GM12878 (cell line): Measurements from ENCODE around the gene SLC4A5. TPM values are rescaled to one million over a fixed set of nuclear protein-coding genes. Genes with fewer than 3 reads are reported as not detected.

Experiments
- ATAC-seq: fragments of 200-7000 bp; cut with Tn5 transposase; 3 replicates; pipeline ENCODE4 v1.9.1; 2020; ENCODE audit warnings: mild to moderate bottlenecking, moderate library complexity
- BruUV-seq: library from RNA; stranded (reverse); fragments of 400-500 nt; replicated peaks from 2 replicates; lab custom pipeline; 2021; lab: Mats Ljungman, UMichigan
- CTCF ChIA-PET: fragments of 300-600 bp; sonication (Branson Sonifier 250); formaldehyde crosslinking; extraction: SDS; loops from one replicate; lab custom pipeline; 2021; ENCODE audit warnings: inconsistent platforms; lab: Yijun Ruan, JAX
- POLR2A ChIA-PET: fragments of 350-600 bp; formaldehyde crosslinking; extraction: SDS; loops from one replicate; lab custom pipeline; 2021; ENCODE audit warnings: inconsistent platforms; lab: Charles Lee
- RAD21 ChIA-PET: fragments of 300-600 bp; sonication (Branson Sonifier 250); formaldehyde crosslinking; loops from one replicate; lab custom pipeline; 2023; ENCODE audit warnings: antibody characterized with exemption; ENCODE audit not compliant: unreplicated experiment; lab: Charles Lee
- SMC1A ChIA-PET: fragments of 300-600 bp; sonication (Branson Sonifier 250); formaldehyde crosslinking; loops from one replicate; lab custom pipeline; 2023; ENCODE audit not compliant: unreplicated experiment, uncharacterized antibody; lab: Charles Lee
- DNase-seq: peaks from one replicate; pipeline ENCODE4 v3.0.0-alpha.2; 2011; ENCODE audit warnings: low read depth, low spot score
- FAIRE-seq: peaks from 3 replicates; lab custom pipeline; 2011; peaks lifted over from hg19 to GRCh38; lab: Jason Lieb, UNC
- H2AFZ ChIP-seq: 2 replicates; pipeline ENCODE4 v1.6.0; 2011; ENCODE audit warnings: low read depth, low read length, control low read depth; ENCODE audit not compliant: control insufficient read depth
- H3K27ac ChIP-seq: 2 replicates; pipeline ENCODE4 v1.5.1; 2011; ENCODE audit warnings: control low read depth; ENCODE audit not compliant: control insufficient read depth, insufficient read depth
- H3K27me3 ChIP-seq, 2 experiments: replicated peaks in 1 of 2; 2 replicates each; pipeline versions ENCODE4 v1.6.0 to v1.6.1; 2011; ENCODE audit warnings: low read length in 1 of 2; ENCODE audit not compliant: control insufficient read depth in 2 of 2, insufficient read depth in 2 of 2
- H3K36me3 ChIP-seq, 2 experiments: 2 replicates each; pipeline ENCODE4 v1.5.1; 2011; ENCODE audit warnings: low read length in 1 of 2; ENCODE audit not compliant: control insufficient read depth in 2 of 2, insufficient read depth in 2 of 2
- H3K4me1 ChIP-seq: 2 replicates; pipeline ENCODE4 v1.6.1; 2011; ENCODE audit warnings: mild to moderate bottlenecking, low read length, moderate library complexity, mixed read lengths; ENCODE audit not compliant: control insufficient read depth, insufficient read depth
- H3K4me2 ChIP-seq: 2 replicates; pipeline ENCODE4 v1.6.0; 2011; ENCODE audit warnings: control low read depth; ENCODE audit not compliant: control insufficient read depth, insufficient read depth
- H3K4me3 ChIP-seq: fragments of 200-600 bp; sonication (generic); 2 replicates; pipeline ENCODE4 v1.5.1; 2016
- H3K79me2 ChIP-seq: 2 replicates; pipeline ENCODE4 v1.6.0; 2011; ENCODE audit warnings: low read length; ENCODE audit not compliant: control insufficient read depth, insufficient read depth
- H3K9ac ChIP-seq: 2 replicates; pipeline ENCODE4 v1.8.0; 2011; ENCODE audit warnings: low read length, control low read depth, mixed read lengths; ENCODE audit not compliant: control insufficient read depth, insufficient read depth
- H3K9me3 ChIP-seq: replicated peaks from 3 replicates; pipeline ENCODE4 v1.5.1; 2011; ENCODE audit warnings: mild to moderate bottlenecking, low read length; ENCODE audit not compliant: control insufficient read depth, insufficient read depth
- H4K20me1 ChIP-seq: 2 replicates; pipeline ENCODE4 v1.6.0; 2011; ENCODE audit not compliant: control insufficient read depth, insufficient read depth
- BACH1 ChIP-seq: fragments of 450-650 bp; IDR thresholded peaks from 2 replicates; pipeline ENCODE4 v1.6.1; 2017; ENCODE audit warnings: mild to moderate bottlenecking, borderline replicate concordance
- BMI1 ChIP-seq: fragments of 450-650 bp; IDR thresholded peaks from 2 replicates; pipeline ENCODE4 v1.6.1; 2016; ENCODE audit warnings: mild to moderate bottlenecking, moderate library complexity, borderline replicate concordance
- CREM ChIP-seq: IDR thresholded peaks from 2 replicates; pipeline ENCODE4 v1.6.1; 2014; ENCODE audit warnings: antibody characterized with exemption, low read depth
- HDAC2 ChIP-seq: fragments of 200-600 bp; sonication (generic); IDR thresholded peaks from 2 replicates; pipeline ENCODE4 v1.6.1; 2017
- MEF2A ChIP-seq: IDR thresholded peaks from 2 replicates; pipeline ENCODE4 v1.6.1; 2011; ENCODE audit warnings: low read depth, mild to moderate bottlenecking, low read length, moderate library complexity; ENCODE audit not compliant: insufficient read depth
- MYC ChIP-seq: IDR thresholded peaks from 2 replicates; pipeline ENCODE4 v1.6.1; 2011; ENCODE audit warnings: mild to moderate bottlenecking, low read length, moderate library complexity, inconsistent platforms; ENCODE audit not compliant: insufficient read depth, insufficient replicate concordance, insufficient read length, severe bottlenecking
- NBN ChIP-seq: fragments of 450-650 bp; IDR thresholded peaks from 2 replicates; pipeline ENCODE4 v1.6.1; 2016
- PBX3 ChIP-seq: IDR thresholded peaks from 2 replicates; pipeline ENCODE4 v1.6.1; 2011; ENCODE audit warnings: mild to moderate bottlenecking, low read depth, low read length, moderate library complexity; ENCODE audit not compliant: insufficient replicate concordance
- RB1 ChIP-seq: fragments of 450-650 bp; formaldehyde crosslinking; IDR thresholded peaks from 2 replicates; pipeline ENCODE4 v1.6.1; 2017; ENCODE audit warnings: mild to moderate bottlenecking, borderline replicate concordance
- SPI1 ChIP-seq: IDR thresholded peaks from 2 replicates; pipeline ENCODE4 v1.6.1; 2011; ENCODE audit warnings: low read depth, mild to moderate bottlenecking, low read length, moderate library complexity, borderline replicate concordance; ENCODE audit not compliant: insufficient read depth
- STAT1 ChIP-seq: fragments of 450-650 bp; conservative IDR thresholded peaks from 2 replicates; pipeline ENCODE4 v1.6.1; 2014; ENCODE audit warnings: antibody characterized with exemption, mild to moderate bottlenecking
- SUZ12 ChIP-seq: fragments of 200-600 bp; sonication (generic); IDR thresholded peaks from one replicate; pipeline ENCODE4 v1.6.1; 2018; ENCODE audit warnings: antibody characterized with exemption, mild to moderate bottlenecking; ENCODE audit not compliant: unreplicated experiment
- USF2 ChIP-seq: IDR thresholded peaks from 2 replicates; pipeline ENCODE4 v1.6.1; 2011; ENCODE audit warnings: low read depth, low read length, improper control_type of control experiment, borderline replicate concordance
- ZBTB40 ChIP-seq: fragments of 450-650 bp; IDR thresholded peaks from 2 replicates; pipeline ENCODE4 v1.6.1; 2016; ENCODE audit warnings: mild to moderate bottlenecking, moderate library complexity, borderline replicate concordance
- WGBS: methylation state at CpG from one replicate; pipeline ENCODE4 v1.1.6; 2016; ENCODE audit warnings: low lambda C conversion rate; ENCODE audit not compliant: insufficient replicate concordance, insufficient coverage; ENCODE audit errors: missing lambda C conversion rate; 5-methylcytosine and 5-hydroxymethylcytosine counted together
- in situ Hi-C: fragments of 300-500 bp; cut with MboI; formaldehyde crosslinking; loops from 9 replicates; pipeline ENCODE4 v1.14.3; 2018; ENCODE audit warnings: mixed read lengths
- intact Hi-C: fragments of 100-400 bp; cut with micrococcal nuclease; formaldehyde crosslinking; loops from one replicate; pipeline ENCODE4 v1.14.2; 2022; ENCODE audit not compliant: unreplicated experiment
- polyA plus RNA-seq, 11 experiments: library from polyadenylated mRNA; depleted of rRNA in 4 of 11; unstranded in 6 of 11; stranded (reverse) in 5 of 11; fragments of >200 nt; fragmentation: Nextera tagmentation in 4 of 11; fragmentation: Illumina TruSeq in 1 of 11; extraction: Ambion mirVana in 4 of 11; extraction: Trizol in 1 of 11; gene quantifications; 1 replicate in 1 of 11; 2 replicates in 10 of 11; pipeline versions ENCODE4 v1.2.1 to v1.2.3, GENCODE V29; 2011 to 2016; ENCODE audit warnings: inconsistent platforms in 2 of 11, missing spikeins in 2 of 11, low read depth in 1 of 11
- total RNA-seq, 4 experiments: library from RNA; depleted of rRNA in 3 of 4; stranded (reverse); fragments of >200 nt in 3 of 4; fragmentation: Illumina TruSeq in 1 of 4; extraction: Trizol in 1 of 4; gene quantifications; 2 replicates each; pipeline versions ENCODE4 v1.2.1 to v1.2.3, GENCODE V29; 2013 to 2021
- TF ChIP-seq, protein P1 (sequence below): IDR thresholded peaks from 2 replicates; pipeline ENCODE4 v1.6.1; 2012; ENCODE audit warnings: low read length, inconsistent platforms

The SLC4A5 gene
- total and polyA plus RNA-seq, 10 of the 15 experiments (the other 5 are each of a cell fraction or from before 2014, with no cell fraction given), result 0.15 to 4.7 (median 1.6) TPM

GRCh38 chr2:74244286-74244685, 98.9 kb downstream of the SLC4A5 start:
- no peaks in the 10 kb centered on the region for H3K36me3 ChIP-seq
- DNase-seq, result no peak
- no TSS peak for BruUV-seq
- no peaks in the 10 kb centered on the region for H4K20me1 ChIP-seq
- H3K4me3 ChIP-seq, result no peak overlapping the region
- in situ Hi-C loops (loop anchor here (10.0 kb wide), 1 partner anchor 351 kb away; no protein-coding TSS in a partner anchor), intact Hi-C loops (no loop called here)
- POLR2A ChIA-PET, result no interaction called here
- no peak overlapping the region for H2AFZ ChIP-seq
- SMC1A ChIA-PET, result no interaction called here
- no peak overlapping the region for H3K4me2 ChIP-seq
- RAD21 ChIA-PET, result no interaction called here
- WGBS, result 56% methylated on average over 3 of the region's 3 CpGs
- no peaks in the 10 kb centered on the region for H3K79me2 ChIP-seq
- no peaks in the 10 kb centered on the region for H3K4me1 ChIP-seq
- no peak for FAIRE-seq
- H3K9me3 ChIP-seq, result no peaks in the 10 kb centered on the region
- no peak for TF ChIP-seq SPI1
- TF ChIP-seq SUZ12, result no peak
- no peak for TF ChIP-seq CREM
- TF ChIP-seq MYC, result no peak
- TF ChIP-seq BMI1, result no peak
- TF ChIP-seq STAT1, result no peak
- TF ChIP-seq USF2, result no peak
- no peak for TF ChIP-seq RB1
- TF ChIP-seq MEF2A, result no peak
- no peak for TF ChIP-seq NBN
- TF ChIP-seq BACH1, result no peak
- TF ChIP-seq, protein P1, sequence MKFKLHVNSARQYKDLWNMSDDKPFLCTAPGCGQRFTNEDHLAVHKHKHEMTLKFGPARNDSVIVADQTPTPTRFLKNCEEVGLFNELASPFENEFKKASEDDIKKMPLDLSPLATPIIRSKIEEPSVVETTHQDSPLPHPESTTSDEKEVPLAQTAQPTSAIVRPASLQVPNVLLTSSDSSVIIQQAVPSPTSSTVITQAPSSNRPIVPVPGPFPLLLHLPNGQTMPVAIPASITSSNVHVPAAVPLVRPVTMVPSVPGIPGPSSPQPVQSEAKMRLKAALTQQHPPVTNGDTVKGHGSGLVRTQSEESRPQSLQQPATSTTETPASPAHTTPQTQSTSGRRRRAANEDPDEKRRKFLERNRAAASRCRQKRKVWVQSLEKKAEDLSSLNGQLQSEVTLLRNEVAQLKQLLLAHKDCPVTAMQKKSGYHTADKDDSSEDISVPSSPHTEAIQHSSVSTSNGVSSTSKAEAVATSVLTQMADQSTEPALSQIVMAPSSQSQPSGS, result no peak
- no peak for TF ChIP-seq PBX3
- no peak for TF ChIP-seq HDAC2
- TF ChIP-seq ZBTB40, result no peak
- TF ChIP-seq, all 136 proteins: peak for 0
- no peak for ATAC-seq
- no peak overlapping the region for H3K27ac ChIP-seq
- H3K9ac ChIP-seq, result no peak overlapping the region
- CTCF ChIA-PET, result interaction anchor here (1.1 kb wide), 1 partner anchor 92 kb away, joined by 3 read pairs; no protein-coding TSS in a partner anchor
- no peaks in the 10 kb centered on the region for H3K27me3 ChIP-seq
